GM12875 (cell line): ENCODE measurements around the gene MRPL4.
"Not testable (repeated sequence)": the region's sequence is repeated elsewhere in the genome, so short reads cannot be mapped to it uniquely, and the experiment has no call there.

Source experiments
- H3K4me3 ChIP-seq: one replicate; pipeline ENCODE4 v1.5.1; 2011; ENCODE audit warnings: low read depth, low read length, control low read depth
- TF ChIP-seq, protein P1 (sequence below): IDR thresholded peaks from 2 replicates; pipeline ENCODE4 v1.5.1; 2011; ENCODE audit warnings: low read depth, mild to moderate bottlenecking, control low read depth, inconsistent platforms, low read length, moderate library complexity, borderline replicate concordance; ENCODE audit not compliant: insufficient read depth

The MRPL4 gene

DNA sequence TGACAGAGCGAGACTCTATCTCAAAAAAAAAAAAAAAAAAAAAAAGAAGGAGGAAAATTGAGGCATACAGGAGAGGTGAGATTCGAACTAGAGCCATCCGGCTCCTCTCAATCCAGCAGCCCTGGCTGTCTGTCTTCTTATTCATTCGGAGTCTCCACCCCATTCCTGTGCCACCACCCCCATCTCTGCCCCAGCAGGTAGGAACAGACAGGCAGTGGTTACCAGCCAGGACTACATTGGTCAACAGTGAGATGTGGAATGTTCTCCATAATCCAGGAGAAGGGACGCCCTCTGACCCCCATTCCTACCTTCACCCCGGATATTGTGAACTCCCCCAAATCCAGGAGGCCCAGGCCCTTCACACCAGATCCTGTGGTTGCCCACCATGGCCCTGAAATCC is 14.3 kb upstream of the MRPL4 start:
- no peak overlapping the region for H3K4me3 ChIP-seq

DNA sequence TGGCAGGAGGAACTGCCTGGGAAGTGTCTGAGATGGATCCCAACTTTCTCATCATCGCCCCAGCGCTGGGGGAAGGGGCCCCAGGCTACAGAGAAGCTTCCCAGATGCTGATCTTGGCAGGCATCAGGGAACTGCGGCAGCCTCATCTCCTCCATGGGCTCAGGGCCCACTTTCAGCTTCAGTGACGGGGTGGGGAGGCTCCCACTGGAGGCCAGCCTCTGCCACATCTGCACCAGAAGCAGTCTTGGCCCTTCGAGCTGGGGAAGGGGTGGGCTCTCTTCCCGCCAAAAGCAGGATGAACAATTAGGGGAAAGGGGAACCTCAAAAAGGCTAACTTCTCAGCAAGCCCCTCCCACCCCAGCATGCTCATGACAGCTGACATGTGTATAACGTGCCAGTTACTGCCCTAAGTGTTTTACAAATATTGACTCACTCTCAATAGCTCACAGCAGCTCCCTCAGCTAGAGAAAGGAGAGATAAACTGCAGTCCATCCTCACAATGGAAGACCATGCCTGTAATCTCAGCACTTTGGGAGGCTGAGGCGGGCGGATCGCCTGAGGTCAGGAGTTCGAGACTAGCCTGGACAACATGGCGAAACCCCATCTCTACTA is 13.7 kb upstream of the MRPL4 start:
- no peak overlapping the region for H3K4me3 ChIP-seq
- TF ChIP-seq, protein P1, sequence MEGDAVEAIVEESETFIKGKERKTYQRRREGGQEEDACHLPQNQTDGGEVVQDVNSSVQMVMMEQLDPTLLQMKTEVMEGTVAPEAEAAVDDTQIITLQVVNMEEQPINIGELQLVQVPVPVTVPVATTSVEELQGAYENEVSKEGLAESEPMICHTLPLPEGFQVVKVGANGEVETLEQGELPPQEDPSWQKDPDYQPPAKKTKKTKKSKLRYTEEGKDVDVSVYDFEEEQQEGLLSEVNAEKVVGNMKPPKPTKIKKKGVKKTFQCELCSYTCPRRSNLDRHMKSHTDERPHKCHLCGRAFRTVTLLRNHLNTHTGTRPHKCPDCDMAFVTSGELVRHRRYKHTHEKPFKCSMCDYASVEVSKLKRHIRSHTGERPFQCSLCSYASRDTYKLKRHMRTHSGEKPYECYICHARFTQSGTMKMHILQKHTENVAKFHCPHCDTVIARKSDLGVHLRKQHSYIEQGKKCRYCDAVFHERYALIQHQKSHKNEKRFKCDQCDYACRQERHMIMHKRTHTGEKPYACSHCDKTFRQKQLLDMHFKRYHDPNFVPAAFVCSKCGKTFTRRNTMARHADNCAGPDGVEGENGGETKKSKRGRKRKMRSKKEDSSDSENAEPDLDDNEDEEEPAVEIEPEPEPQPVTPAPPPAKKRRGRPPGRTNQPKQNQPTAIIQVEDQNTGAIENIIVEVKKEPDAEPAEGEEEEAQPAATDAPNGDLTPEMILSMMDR = no peak

More for the DNA sequence above, 14.3 kb upstream of the MRPL4 start:
- TF ChIP-seq, protein P1 = no peak

DNA sequence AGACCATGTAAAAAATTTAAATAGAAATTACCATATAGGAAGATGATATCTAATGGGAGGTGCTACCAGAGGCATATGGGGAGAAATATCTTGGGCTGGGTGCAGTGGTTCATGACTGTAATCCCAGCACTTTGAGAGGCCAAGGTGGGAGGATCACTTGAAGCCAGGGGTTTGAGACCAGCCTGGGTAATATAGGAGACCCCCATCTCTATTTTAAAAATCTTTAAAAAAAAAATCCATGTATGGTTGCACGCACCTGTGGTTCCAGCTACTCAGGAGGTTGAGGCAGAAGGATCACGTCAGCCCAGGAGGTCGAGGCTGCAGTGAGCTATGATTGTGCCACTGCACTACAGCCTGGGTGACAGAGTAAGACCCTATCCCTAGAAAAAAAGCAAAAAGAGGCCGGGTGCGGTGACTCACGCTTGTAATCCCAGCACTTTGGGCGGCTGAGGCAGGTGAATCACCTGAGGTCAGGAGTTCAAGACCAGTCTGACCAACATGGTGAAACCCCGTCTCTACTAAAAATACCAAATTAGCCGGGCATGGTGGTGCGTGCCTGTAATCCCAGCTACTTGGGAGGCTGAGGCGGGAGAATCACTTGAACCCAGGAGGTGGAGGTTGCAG is 10.1 kb upstream of the MRPL4 start:
- not testable (repeated sequence) for H3K4me3 ChIP-seq

DNA sequence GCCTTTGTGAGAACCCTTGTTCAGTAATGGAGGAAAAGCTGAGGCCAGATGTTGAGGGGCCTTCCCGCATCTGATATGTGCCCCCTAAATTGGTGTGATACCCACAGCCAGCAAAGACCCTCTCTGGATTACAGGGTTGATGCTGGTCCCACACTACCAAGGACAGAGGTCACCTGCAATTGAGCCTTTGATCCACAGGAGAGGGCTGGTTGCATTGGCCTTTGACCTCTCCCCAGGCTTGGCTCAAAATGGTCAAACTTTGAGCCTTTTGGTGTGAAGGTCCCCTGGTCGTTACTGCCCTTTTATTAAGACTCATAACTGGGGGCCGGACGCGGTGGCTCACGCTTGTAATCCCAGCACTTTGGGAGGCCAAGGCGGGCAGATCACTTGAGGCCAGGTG is 8.4 kb upstream of the MRPL4 start:
- no peak overlapping the region for H3K4me3 ChIP-seq
- TF ChIP-seq, protein P1 = no peak

DNA sequence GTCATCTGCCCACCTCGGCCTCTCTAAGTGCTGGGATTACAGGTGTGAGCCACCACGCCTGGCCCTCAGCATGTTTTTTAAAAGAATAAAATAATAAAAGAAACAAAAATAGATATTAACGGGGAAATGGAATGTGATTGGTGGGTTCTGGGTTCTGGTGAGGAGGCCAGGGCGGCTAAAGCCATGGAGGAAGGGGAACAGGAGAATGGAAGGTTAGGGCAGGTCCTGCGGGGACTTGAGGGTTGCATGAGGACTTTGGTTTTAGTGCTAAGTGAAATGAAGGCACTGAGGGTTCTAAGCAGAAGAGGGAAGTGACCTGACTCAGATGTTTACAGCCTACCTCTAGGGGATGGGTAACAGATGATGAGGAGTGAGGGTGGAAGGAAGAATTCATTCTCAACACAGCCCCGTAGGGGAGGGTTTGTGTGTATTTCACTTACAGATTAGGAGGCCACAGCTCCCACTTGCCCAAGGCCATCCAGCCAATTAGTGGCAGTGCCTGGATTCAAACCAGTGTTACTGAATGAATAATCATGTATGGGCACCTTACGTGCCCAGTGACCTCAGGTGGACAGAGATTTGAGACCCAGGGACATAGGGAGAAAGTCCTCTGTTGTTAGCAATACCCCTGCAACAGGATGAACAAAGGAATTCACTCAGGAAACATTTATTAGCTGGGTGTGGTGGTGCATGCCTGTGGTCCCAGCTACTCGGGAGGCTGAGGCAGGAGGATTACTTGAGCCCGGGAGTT is 6.7 kb upstream of the MRPL4 start:
- no peak overlapping the region for H3K4me3 ChIP-seq
- TF ChIP-seq, protein P1 = no peak

DNA sequence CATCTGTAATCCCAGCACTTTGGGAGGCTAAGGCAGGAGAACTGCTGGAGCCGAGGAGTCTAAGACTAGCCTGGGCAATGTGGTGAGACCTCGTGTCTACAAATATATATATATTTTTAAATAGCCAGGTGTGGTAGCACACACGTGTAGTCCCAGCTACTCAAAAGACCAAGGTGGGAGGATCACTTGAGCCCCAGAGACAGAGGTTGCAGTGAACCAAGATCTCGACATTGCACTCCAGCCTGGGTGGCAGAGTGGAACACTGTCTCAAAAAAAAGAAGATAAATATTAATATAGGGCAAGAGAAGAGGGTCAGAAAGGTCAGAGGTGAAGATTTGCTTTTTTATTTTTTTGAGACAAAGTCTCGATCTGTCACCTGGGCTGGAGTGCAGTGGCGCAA is 5.5 kb upstream of the MRPL4 start:
- TF ChIP-seq, protein P1 = no peak
- H3K4me3 ChIP-seq = no peak overlapping the region

DNA sequence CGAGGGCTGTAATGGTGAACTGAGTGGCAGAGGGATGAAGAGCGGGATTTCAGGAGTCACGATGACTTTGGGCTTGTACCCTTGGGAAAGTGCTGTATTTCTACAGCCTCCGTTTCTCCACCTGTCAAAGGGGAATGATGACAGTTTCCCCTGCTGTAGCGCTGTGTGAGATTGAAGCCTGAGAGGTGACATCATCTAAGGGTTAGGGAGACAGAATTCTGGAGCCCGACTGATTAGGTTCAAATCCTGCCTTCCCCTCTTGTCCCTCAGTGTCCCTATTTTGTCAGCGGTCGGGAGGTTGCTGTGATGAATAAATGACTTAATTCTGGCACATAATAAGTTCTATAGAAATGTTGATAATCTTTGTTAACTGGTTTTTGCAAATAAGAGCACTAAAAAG is 693 bp downstream of the MRPL4 start:
- H3K4me3 ChIP-seq = peak overlapping the region; percentile 99
- TF ChIP-seq, protein P1 = no peak
